NCI-H2107 (cell line): ENCODE results near the gene TMEM38A.
A peak's percentile ranks its signal among the peaks of the same experiment; 100 is the strongest.
"Not testable (repeated sequence)": the region's sequence is repeated elsewhere in the genome, so short reads cannot be mapped to it uniquely, and the experiment has no call there.

Source experiments
- DNase-seq: peaks from one replicate; lab custom pipeline; 2025; lab: John Stamatoyannopoulos, UW

TMEM38A gene

DNA sequence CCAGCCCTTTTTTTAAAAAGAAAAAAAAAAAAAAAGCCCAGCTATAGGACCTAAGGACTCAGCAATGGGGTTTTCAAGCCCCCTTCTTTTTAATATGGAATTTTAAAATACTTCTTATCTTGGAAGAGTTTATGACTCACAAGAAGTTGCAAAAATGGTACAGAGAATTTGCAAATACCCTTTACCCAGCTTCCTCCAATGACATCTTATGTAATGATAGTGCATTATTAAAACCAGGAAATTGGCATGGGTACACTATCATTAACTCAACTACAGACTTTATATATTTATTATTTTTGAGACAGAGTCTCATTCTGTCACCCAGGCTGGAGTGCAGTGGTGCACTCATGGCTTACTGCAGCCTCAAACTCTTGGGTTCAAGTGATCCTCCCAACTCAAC lies 16.1 kb downstream of the TMEM38A start:
- no peak for DNase-seq

DNA sequence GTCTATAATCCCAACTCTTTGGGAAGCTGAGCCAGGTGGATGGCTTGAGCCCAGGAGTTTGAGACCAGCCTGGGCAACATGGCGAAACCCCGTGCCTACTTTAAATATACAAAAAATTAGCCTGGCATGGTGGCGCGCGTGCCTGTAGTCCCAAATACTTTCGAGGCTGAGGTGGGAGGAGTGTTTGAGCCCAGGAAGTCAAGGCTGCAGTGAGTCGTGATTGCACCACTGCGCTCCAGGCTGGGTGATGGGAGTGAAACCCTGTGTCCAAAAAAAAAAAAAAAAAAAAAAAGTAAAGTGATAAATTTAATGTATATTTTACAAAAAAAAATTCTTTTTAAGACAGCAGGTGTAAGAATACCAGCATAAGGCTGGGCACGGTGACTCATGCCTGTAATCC lies 17.6 kb downstream of the TMEM38A start:
- DNase-seq, result no peak

DNA sequence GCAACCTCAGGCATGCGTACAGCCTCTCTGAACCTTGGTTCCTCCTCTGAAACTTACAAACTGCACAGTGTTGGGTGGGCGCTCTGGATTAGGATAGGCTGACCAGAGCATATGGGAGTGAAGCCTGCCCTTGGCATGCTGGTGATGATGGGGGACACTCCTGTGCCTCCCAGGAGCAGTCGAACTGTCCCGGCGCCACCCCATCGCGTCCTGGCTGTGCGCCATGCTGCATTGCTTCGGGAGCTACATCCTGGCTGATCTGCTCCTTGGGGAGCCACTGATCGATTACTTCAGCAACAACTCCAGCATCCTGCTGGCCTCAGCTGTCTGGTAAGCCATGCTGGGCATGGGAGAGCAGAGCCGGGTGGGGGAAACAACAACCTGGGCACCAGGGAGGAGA lies 18.9 kb downstream of the TMEM38A start:
- DNase-seq, result no peak

DNA sequence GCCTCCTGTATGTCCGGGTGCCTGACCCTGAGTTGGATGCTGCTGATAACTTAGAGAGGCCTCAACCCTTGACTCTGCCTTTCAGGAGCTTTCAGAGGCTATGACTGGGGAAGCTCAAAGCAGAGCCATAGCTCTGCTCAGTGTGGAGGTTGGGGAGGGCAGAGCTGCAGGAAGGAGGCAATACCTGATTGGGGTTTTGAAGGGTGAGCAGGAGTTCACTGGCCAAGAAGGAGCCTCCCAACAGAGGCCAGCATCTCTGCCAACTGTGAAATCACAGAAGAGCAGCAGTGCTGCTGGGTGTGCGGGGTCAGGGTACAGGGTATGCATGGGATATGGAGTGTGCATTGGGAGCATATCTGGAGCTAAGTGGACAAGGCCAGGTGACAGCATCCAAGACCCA lies 21.6 kb downstream of the TMEM38A start:
- DNase-seq, result no peak

DNA sequence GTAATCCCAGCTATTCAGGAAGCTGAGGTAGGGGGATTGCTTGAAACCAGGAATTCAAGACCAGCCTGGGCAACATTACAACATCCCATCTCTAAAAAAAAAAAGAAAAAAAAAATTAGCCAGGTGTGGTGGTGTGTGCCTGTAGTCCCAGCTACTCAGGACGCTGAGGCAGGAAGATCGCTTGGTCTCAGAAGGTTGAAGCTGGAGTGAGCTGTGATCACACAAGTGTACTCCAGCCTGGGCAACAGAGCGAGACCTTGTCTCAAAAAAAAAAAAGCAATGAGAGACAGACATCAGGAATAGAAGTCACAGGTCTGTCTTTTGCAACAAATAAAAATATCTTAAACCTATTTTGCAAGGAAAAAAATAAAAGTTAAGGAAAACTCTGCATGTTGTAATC lies 23.3 kb downstream of the TMEM38A start:
- no peak for DNase-seq

DNA sequence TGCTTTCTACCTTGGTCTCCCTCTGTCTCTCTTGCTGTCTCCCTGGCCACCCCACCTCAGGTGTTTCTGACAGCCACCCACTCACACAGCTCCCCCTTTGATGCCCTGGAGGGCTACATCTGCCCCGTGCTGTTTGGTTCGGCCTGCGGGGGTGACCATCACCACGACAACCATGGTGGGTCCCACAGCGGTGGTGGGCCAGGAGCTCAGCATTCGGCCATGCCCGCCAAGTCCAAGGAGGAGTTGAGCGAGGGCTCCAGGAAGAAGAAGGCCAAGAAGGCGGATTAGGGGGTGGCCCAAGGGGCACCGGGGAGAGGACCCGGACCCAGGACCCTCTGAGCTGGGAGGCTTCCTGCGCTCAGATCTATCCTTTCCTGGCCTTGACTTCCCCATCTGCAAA lies 27.1 kb downstream of the TMEM38A start:
- DNase-seq, result no peak

DNA sequence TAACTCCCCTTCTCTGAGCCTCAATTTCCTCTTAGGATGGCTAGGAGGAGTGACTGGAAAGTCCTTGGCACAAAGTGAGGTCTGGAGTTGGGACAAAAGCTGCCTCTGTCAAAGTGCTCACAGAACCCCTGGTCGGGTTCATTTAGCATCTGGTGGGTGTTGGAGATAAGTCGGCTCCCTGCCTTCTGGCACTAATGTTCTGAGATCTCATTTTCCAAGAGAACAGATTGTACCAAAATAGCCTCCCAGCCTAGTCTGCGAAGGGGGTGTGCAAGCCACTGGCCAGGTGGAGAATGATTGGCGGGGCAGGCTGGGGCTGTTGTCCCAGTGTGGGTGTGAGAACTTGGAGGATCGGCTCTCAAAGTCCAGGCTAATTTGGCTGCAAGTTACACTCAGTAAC lies 38.0 kb downstream of the TMEM38A start:
- DNase-seq, result no peak

DNA sequence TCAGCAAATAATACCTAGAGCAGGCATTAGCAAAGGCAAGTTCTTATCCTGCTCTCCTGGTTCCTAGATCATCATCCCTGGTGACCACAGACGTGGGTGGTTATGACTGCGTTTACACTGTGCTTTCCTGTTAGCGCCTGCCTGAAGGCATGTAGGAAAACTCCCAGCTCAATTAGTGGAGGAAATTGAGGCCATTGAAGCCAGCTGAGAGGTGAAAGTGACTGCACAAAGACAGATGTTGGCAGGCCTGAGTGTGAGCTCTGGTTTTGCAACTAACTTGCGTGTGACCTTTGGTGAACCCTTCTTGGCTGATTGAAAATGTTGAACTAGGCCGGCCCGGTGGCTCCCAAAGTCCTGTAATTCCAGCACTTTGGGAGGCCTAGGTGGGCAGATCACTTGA lies 41.2 kb downstream of the TMEM38A start:
- DNase-seq, result no peak

DNA sequence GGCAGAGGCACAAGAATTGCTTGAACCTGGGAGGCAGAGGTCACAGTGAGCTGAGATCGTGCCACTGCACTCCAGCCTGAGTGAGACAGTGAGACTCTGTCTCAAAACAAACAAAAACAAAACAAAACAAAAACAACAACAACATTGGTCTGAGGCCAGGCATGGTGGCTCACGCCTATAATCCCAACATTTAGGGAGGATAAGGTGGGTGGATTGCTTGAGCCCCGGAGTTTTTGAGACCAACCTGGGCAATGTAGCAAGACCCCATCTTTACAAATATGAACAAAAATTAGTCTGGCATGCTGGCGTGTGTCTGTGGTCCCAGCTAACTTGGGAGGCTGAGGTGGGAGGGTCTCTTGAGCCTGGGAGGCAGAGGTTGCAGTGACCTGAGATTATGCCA lies 42.7 kb downstream of the TMEM38A start:
- no peak for DNase-seq

DNA sequence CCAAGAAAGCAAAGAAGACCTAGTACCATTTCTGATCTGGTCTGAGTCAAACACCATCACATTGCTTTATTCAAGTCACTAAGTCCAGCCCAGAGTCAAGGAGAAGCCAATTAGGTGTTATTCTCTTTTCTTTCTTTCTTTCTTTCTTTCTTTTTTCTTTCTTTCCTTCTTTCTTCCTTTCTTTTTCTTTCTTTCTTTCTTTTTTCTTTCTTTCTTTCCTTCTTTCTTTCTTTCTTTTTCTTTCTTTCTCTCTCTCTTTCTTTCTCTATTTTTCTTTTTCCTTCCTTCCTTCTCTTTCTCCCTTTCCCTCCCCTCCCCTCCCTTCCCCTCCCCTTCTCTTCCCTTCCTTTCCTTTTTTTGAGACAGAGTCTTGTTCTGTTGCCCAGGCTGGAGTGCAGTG lies 49.9 kb downstream of the TMEM38A start:
- DNase-seq, result not testable (repeated sequence)

DNA sequence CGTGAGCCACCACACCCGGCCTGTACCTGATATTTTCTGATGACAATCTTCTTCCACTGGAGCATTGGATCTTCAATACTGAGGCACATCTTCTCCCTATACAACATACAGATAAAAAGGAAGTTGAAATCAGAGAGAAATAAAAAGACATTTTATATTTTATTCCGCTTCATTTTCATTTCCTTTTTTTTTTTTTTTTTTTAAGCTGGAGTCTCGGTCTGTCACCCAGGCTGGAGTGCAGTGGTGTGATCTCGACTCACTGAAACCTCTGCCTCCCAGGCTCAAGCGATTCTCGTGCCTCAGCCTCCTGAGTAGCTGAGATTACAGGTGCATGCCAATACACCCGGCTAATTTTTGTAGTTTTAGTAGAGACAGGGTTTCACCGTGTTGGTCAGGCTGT lies 51.4 kb downstream of the TMEM38A start:
- DNase-seq, result not testable (repeated sequence)

DNA sequence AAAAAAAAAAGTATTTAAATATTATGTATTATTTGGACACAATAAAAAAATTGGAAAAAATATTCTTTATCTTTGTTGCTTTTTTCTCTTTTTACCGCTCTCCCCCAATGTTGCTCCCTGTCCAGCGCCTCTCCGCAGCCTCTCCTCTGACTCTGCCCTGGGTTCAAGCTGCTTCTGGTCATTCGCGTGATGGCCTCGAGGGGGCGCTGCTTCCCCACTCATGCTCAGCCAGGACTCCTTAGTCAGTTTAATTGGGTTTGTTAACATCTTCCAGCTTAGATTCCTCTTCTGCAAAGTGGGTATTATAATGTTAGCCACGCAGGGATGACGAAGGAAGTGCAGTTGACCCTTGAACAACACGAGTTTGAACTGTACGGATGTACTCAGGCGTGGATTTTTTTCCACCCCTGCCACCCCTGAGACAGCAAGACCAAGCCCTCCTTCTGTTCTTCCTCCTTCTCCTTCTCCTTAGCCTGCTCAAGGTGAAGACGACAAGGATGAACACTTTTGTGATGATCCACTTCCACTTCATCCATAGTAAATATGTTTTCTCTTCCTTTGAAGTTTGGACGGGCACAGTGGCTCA lies 53.9 kb downstream of the TMEM38A start:
- peak; percentile 63 for DNase-seq

DNA sequence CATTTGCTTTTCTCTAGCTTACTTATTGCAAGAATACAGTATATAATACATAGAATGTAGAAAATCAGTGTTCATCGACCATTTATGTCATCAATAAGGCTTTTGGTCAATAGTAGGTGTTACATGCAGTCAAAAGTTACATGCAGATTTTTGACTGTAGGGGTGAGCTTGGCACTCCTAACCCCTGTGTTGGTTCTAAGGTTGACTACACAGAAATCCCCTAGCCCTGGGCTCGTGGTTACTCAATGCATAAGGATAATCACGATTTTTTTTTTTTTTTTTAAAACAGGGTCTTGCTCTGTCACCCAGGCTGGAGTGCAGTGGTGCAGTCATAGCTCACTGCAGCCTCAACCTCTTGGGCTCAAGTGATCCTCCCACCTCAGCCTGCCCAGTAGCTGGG lies 54.7 kb downstream of the TMEM38A start:
- no peak for DNase-seq

DNA sequence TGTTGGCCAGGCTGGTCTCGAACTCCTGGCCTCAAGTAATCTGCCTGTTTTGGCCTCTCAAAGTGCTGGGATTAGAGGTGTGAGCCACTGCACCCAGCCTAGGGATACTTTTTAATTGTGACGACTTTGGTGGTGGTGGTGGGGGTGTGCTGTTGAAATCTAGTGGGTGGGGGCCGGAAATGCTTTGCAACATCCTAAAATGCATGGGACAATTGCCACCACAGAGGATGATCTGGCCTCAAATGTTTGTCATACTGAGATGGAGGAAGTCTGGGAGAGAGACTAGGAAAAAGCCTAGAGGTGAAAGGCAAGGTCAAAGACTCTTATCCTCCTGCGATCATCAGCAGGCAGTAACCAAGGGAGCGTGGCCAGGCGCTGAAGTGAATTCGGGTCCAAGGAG lies 60.1 kb downstream of the TMEM38A start:
- DNase-seq, result no peak

DNA sequence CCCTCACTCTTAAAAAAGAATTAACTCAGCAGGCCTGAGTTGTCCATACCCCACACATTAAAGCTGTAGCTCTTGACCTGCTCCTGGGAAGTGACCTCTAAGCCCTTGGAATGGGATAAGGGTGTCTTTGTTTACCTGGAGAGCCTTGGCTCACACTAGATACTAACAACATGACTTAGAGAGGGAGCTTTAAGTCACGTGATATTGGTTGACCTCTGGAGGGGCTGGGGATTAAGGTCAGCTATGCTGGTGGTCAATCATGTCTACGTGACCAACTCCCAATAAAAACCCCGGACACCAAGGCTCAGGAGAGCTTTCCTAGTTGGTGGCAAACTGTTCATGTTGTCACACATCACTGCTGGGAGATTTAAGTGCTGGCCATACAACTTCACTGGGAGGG lies 61.7 kb downstream of the TMEM38A start:
- DNase-seq, result no peak

DNA sequence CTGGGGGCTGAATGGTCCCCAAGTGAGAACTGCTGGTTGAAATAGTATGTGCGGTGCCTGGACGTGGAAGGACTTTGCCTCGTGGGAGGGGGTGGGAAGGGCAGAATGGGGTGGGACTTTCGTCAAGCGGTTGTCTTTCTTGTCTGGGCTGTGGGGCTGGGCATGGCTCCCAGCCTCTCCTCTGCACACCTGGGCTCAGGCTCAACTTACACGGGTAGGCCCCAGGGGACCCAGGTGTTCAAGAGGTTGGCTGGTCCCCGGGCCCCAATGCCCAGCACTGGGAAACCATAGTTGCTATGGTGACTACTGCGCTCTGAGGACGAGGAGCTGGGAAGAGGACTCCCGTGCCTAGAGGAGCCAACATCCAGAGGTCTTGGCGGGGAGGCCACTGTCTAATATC lies 66.0 kb downstream of the TMEM38A start:
- peak; percentile 92 for DNase-seq

DNA sequence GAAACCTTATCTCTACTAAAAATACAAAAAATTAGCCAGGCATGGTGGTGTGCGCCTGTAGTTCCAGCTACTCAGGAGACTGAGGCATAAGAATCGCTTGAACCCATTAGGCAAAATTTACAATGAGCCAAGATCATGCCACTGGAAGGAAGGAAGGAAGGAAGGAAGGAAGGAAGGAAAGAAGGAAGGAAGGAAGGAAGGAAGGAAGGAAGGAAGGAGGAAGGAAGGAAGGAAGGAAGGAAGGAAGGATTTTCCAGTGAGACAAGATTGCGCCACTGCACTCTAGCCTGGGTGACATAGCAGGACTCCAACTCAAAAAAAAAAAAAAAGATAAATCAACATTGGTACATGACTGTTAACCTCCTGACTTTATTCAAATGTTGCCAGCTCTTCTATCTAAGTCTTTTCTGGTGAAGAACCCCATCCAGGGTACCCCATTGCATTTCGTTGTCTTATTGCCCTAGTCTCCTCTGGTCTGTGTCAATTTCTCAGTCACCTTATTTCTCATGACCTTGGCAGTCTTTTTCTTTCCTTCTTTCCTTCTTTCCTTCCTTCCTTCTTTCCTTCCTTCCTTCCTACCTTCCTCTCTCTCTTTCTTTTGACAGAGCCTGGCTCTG lies 74.8 kb downstream of the TMEM38A start:
- DNase-seq, result not testable (repeated sequence)

DNA sequence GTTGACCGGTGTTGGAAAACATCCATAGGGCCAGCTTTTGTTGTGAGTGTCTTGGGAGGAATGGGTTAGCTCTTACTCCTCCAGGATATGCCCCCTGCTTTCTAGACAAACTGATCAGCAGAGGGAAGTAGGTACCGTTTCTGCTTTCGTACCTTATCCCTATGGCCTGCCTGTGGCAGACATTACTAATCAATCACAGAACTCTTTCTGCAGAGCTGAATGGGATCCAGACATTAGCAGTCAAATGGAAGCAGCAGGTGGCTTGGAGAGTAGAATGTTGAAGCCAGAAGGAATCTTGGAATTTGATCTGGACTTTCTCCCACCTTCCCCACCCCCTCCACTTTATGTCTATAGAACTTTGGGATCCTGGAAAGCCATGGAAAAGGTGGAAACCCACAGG lies 75.8 kb downstream of the TMEM38A start:
- no peak for DNase-seq

DNA sequence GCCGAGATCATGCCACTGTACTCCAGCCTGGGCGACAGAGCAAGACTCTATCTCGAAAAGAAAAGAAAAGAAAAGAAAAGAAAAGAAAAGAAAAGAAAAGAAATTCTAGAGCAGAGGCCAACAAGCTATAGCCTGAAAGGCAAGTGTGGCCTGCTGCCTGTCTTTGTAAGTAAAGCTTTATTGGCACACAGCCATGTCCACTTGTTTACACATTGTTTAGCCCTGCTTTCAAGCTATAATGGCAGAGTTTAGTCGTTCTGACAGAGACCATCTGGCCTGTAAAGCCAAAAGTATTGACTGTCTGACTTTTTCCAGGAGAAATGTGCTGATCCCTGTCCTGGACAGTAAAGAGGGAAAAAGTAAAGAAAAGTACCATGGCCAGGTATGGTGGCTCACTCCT lies 77.0 kb downstream of the TMEM38A start:
- peak; percentile 34 for DNase-seq

DNA sequence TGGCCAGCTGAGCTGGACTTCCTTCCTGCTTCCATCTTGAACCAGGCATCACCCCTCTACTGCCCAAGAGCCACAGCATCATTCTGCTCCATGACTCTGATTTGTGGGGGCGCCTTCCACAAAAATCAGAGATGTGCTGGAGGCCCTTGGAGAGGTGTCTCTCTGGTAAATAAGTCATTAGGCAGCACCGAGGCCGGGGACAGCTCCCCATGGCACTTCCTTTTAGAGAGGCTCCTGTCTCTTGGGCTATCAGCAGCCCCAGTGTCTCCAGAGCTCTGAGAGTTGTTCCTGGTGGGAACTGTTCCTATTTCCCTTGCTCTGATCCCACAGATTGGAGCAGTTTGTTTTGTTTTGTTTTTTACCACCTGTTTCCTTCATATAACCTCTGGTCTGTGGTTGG lies 78.6 kb downstream of the TMEM38A start:
- DNase-seq, result no peak
